ENCODE results near the gene CYP2A6.
"Not testable (repeated sequence)": the region's sequence is repeated elsewhere in the genome, so short reads cannot be mapped to it uniquely, and the experiment has no call there.

The CYP2A6 gene

GRCh38 chr19:40872209-40872608 is 22.0 kb upstream of the CYP2A6 start:
- no peak for TF ChIP-seq CTCF (IDR thresholded peaks at IDR 0.05; ENCODE audit: insufficient read depth, low read depth, low read length, missing control alignments)
- H3K4me3 ChIP-seq (ENCODE audit: low read depth, low read length) = no peak overlapping the region
- DNase-seq (ENCODE audit: low read depth) = no peak

- no peak for DNase-seq (ENCODE audit: low read depth)
Measured at GRCh38 chr19:40867701-40868100, 17.5 kb upstream of the CYP2A6 start.

GRCh38 chr19:40864739-40865496 is 14.7 kb upstream of the CYP2A6 start:
- not testable (repeated sequence) for H3K4me3 ChIP-seq (ENCODE audit: low read depth, low read length); DNase-seq (ENCODE audit: low read depth)

More at GRCh38 chr19:40867701-40868100, 17.5 kb upstream of the CYP2A6 start:
- H3K4me3 ChIP-seq (ENCODE audit: low read depth, low read length) = no peak overlapping the region
- TF ChIP-seq CTCF (IDR thresholded peaks at IDR 0.05; ENCODE audit: insufficient read depth, low read depth, low read length, missing control alignments) = no peak

GRCh38 chr19:40862785-40863184 is 12.5 kb upstream of the CYP2A6 start:
- no peak for DNase-seq (ENCODE audit: low read depth)
- no peak overlapping the region for H3K4me3 ChIP-seq (ENCODE audit: low read depth, low read length)
- no peak for TF ChIP-seq CTCF (IDR thresholded peaks at IDR 0.05; ENCODE audit: insufficient read depth, low read depth, low read length, missing control alignments)

- no peak for TF ChIP-seq CTCF (IDR thresholded peaks at IDR 0.05; ENCODE audit: insufficient read depth, low read depth, low read length, missing control alignments)
- no peak for DNase-seq (ENCODE audit: low read depth)
- no peak overlapping the region for H3K4me3 ChIP-seq (ENCODE audit: low read depth, low read length)
Measured at GRCh38 chr19:40862333-40862732, 12.1 kb upstream of the CYP2A6 start.

GRCh38 chr19:40858109-40858508 is 7.9 kb upstream of the CYP2A6 start:
- no peak for DNase-seq (ENCODE audit: low read depth)
- no peak for TF ChIP-seq CTCF (IDR thresholded peaks at IDR 0.05; ENCODE audit: insufficient read depth, low read depth, low read length, missing control alignments)

GRCh38 chr19:40852467-40853152 is 2.4 kb upstream of the CYP2A6 start:
- DNase-seq (ENCODE audit: low read depth); H3K4me3 ChIP-seq (ENCODE audit: low read depth, low read length): not testable (repeated sequence)

More at GRCh38 chr19:40858109-40858508, 7.9 kb upstream of the CYP2A6 start:
- H3K4me3 ChIP-seq (ENCODE audit: low read depth, low read length) = no peak overlapping the region

GRCh38 chr19:40846722-40847121 is 3.5 kb downstream of the CYP2A6 start:
- DNase-seq (ENCODE audit: low read depth); H3K4me3 ChIP-seq (ENCODE audit: low read depth, low read length): not testable (repeated sequence)

- not testable (repeated sequence) for H3K4me3 ChIP-seq (ENCODE audit: low read depth, low read length); DNase-seq (ENCODE audit: low read depth)
Measured at GRCh38 chr19:40843653-40844052, 6.6 kb downstream of the CYP2A6 start.

- DNase-seq (ENCODE audit: low read depth); H3K4me3 ChIP-seq (ENCODE audit: low read depth, low read length): not testable (repeated sequence)
Measured at GRCh38 chr19:40842997-40843652, 7.1 kb downstream of the CYP2A6 start.

- H3K4me3 ChIP-seq (ENCODE audit: low read depth, low read length); DNase-seq (ENCODE audit: low read depth): not testable (repeated sequence)
Measured at GRCh38 chr19:40842012-40842411, 8.2 kb downstream of the CYP2A6 start.

GRCh38 chr19:40838477-40838876 is 11.8 kb downstream of the CYP2A6 start:
- not testable (repeated sequence) for H3K4me3 ChIP-seq (ENCODE audit: low read depth, low read length); DNase-seq (ENCODE audit: low read depth)
